ENCODE data around the gene THRA. TPM values are rescaled to one million over a fixed set of nuclear protein-coding genes. Genes with fewer than 3 reads are reported as not detected.

Gene THRA
- polyA plus RNA-seq, 10 donors: 53.4 to 69.2 (median 63.8) TPM

Other genes with a start within 250 kb of the THRA start
- gene IKZF3, start 198.7 kb upstream of the THRA start, polyA plus RNA-seq (ENCODE audit: insufficient read length in 10 of 10): 1 to 10 TPM in 1 of 10 donors, under 1 TPM in 9; 0.08 to 2.1 (median 0.26) TPM
- under 1 TPM in 2 of 10 donors, not detected in 8; 0.11 to 0.20 TPM for gene ZPBP2, start 194.8 kb upstream of the THRA start, polyA plus RNA-seq (ENCODE audit: insufficient read length in 10 of 10)
- gene GSDMB, start 144.3 kb upstream of the THRA start, polyA plus RNA-seq (ENCODE audit: insufficient read length in 10 of 10): 10 to 100 TPM in 4 of 10 donors, 1 to 10 TPM in 6; 4.3 to 16.2 (median 7.9) TPM
- gene ORMDL3, start 135.4 kb upstream of the THRA start, polyA plus RNA-seq (ENCODE audit: insufficient read length in 10 of 10): 10 to 100 TPM; 38.9 to 51.5 (median 46.2) TPM
- not detected for gene LRRC3C, start 135.2 kb upstream of the THRA start, polyA plus RNA-seq (ENCODE audit: insufficient read length in 10 of 10)
- gene GSDMA, start 100.0 kb upstream of the THRA start, polyA plus RNA-seq (ENCODE audit: insufficient read length in 10 of 10): under 1 TPM in 8 of 10 donors, not detected in 2; 0.05 to 0.31 (median 0.13) TPM
- 10 to 100 TPM; 75.8 to 94.2 (median 84.8) TPM for gene PSMD3, start 82.2 kb upstream of the THRA start, polyA plus RNA-seq (ENCODE audit: insufficient read length in 10 of 10)
- under 1 TPM in 3 of 10 donors, not detected in 7; 0.17 to 0.25 (median 0.21) TPM for gene CSF3, start 47.5 kb upstream of the THRA start, polyA plus RNA-seq (ENCODE audit: insufficient read length in 10 of 10)
- 10 to 100 TPM; 50.2 to 97.2 (median 66.1) TPM for gene MED24, start 8.6 kb upstream of the THRA start, polyA plus RNA-seq (ENCODE audit: insufficient read length in 10 of 10)
- gene NR1D1, start 37.6 kb downstream of the THRA start, polyA plus RNA-seq (ENCODE audit: insufficient read length in 10 of 10): 1 to 10 TPM; 2.0 to 7.7 (median 4.6) TPM
- gene MSL1, start 59.0 kb downstream of the THRA start, polyA plus RNA-seq (ENCODE audit: insufficient read length in 10 of 10): 100 to 1,000 TPM in 8 of 10 donors, 10 to 100 TPM in 2; 90.6 to 144 (median 118) TPM
- gene CASC3, start 77.6 kb downstream of the THRA start, polyA plus RNA-seq (ENCODE audit: insufficient read length in 10 of 10): 10 to 100 TPM; 47.9 to 73.4 (median 68.9) TPM
- gene RAPGEFL1, start 114.5 kb downstream of the THRA start, polyA plus RNA-seq (ENCODE audit: insufficient read length in 10 of 10): 10 to 100 TPM in 2 of 10 donors, 1 to 10 TPM in 8; 4.3 to 13.0 (median 6.4) TPM
- gene WIPF2, start 156.3 kb downstream of the THRA start, polyA plus RNA-seq (ENCODE audit: insufficient read length in 10 of 10): 10 to 100 TPM; 13.5 to 19.0 (median 15.6) TPM
- gene CDC6, start 224.9 kb downstream of the THRA start, polyA plus RNA-seq (ENCODE audit: insufficient read length in 10 of 10): 10 to 100 TPM in 6 of 10 donors, 1 to 10 TPM in 4; 6.9 to 20.2 (median 11.1) TPM
- 10 to 100 TPM; 46.0 to 64.5 (median 54.1) TPM for gene RARA, start 246.2 kb downstream of the THRA start, polyA plus RNA-seq (ENCODE audit: insufficient read length in 10 of 10)